GM12874 (cell line): ENCODE data around the gene RPS15.

Experiments used
- TF ChIP-seq, protein P1 (sequence below): IDR thresholded peaks from 2 replicates; pipeline ENCODE4 v1.5.1; 2011; ENCODE audit warnings: low read depth, mild to moderate bottlenecking, control low read depth, low read length, moderate library complexity; ENCODE audit not compliant: insufficient read depth

The RPS15 gene

GRCh38 chr19:1407528-1408299, 30.5 kb upstream of the RPS15 start, which contains the start of gene DAZAP1:
TSS of gene DAZAP1 (plus strand) at chr19:1407586. CDS start at chr19:1407774, 188 bp downstream.
- TF ChIP-seq, protein P1, sequence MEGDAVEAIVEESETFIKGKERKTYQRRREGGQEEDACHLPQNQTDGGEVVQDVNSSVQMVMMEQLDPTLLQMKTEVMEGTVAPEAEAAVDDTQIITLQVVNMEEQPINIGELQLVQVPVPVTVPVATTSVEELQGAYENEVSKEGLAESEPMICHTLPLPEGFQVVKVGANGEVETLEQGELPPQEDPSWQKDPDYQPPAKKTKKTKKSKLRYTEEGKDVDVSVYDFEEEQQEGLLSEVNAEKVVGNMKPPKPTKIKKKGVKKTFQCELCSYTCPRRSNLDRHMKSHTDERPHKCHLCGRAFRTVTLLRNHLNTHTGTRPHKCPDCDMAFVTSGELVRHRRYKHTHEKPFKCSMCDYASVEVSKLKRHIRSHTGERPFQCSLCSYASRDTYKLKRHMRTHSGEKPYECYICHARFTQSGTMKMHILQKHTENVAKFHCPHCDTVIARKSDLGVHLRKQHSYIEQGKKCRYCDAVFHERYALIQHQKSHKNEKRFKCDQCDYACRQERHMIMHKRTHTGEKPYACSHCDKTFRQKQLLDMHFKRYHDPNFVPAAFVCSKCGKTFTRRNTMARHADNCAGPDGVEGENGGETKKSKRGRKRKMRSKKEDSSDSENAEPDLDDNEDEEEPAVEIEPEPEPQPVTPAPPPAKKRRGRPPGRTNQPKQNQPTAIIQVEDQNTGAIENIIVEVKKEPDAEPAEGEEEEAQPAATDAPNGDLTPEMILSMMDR = no peak

GRCh38 chr19:1408300-1409203, 29.6 kb upstream of the RPS15 start:
- TF ChIP-seq, protein P1 = no peak

GRCh38 chr19:1409204-1410005, 28.8 kb upstream of the RPS15 start:
- TF ChIP-seq, protein P1 = no peak

DNA sequence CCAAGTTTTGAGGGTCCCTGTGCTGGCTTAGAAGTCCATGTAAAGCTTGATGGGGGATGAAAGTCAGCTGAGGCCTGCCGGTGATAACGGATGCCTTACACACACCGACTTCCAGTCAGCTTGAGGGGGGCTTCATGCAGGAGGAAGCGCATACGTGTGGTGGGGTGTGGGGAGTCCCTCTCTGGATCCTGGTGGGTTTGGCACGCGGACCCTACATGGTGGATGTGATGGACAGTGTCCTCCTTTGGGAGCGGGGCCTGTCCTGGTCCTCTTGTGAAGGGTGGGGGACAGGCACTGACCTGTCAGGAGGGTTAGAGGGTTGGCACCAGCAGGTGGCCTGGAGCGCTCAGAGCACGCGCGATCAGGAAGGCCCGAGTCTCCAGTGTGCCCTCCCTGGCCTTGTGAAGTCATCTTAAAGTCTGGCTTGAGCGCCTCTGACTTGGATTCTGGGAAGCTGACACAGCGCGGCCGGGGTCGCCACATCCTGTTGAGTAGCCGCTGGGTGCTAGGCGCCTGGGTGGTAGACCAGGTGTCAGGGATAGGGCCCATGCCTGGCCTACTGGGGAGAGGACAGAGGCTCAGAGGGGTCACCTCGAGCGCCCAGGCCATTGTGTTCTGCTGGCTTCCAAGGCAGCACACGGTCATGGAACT, 27.9 kb upstream of the RPS15 start:
- TF ChIP-seq, protein P1 = no peak

GRCh38 chr19:1410789-1411188, 27.4 kb upstream of the RPS15 start:
- TF ChIP-seq, protein P1 = no peak

GRCh38 chr19:1411255-1412191, 26.7 kb upstream of the RPS15 start:
- TF ChIP-seq, protein P1 = no peak
